Measurements from ENCODE around the gene ORM1.
A peak's percentile ranks its signal among the peaks of the same experiment; 100 is the strongest.

The ORM1 gene

DNA sequence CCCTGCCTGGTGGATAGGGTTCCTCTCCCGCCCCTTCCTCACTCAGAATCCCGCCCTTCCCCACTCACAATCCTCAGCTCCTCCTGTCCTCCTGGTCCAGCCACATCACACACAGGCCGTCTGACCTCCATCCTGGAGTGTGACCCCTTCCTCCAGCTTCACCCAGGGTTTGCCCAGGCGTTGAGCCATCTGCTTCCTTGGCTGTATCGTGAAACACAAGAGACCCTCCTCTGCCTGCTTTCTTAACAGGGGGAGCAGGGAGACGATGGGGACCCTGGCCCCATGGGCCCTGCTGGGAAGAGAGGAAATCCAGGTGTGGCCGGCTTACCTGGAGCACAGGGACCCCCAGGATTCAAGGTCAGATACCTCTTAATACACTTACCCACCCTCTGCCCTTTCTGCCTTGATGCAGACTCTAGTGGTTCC lies 32.3 kb upstream of the ORM1 start:
- H4K20me1 ChIP-seq (ENCODE audit: insufficient read depth, low read length): no peaks in the 10 kb centered on the region
- H3K4me3 ChIP-seq (ENCODE audit: low read length): no peak overlapping the region
- TF ChIP-seq EZH2phosphoT487 (IDR thresholded peaks at IDR 0.05; ENCODE audit: low read length) (no peak), EZH2 (optimal IDR thresholded peaks at IDR 0.05; ENCODE audit: low read depth, low read length) (no peak)
- TF ChIP-seq, protein P1, sequence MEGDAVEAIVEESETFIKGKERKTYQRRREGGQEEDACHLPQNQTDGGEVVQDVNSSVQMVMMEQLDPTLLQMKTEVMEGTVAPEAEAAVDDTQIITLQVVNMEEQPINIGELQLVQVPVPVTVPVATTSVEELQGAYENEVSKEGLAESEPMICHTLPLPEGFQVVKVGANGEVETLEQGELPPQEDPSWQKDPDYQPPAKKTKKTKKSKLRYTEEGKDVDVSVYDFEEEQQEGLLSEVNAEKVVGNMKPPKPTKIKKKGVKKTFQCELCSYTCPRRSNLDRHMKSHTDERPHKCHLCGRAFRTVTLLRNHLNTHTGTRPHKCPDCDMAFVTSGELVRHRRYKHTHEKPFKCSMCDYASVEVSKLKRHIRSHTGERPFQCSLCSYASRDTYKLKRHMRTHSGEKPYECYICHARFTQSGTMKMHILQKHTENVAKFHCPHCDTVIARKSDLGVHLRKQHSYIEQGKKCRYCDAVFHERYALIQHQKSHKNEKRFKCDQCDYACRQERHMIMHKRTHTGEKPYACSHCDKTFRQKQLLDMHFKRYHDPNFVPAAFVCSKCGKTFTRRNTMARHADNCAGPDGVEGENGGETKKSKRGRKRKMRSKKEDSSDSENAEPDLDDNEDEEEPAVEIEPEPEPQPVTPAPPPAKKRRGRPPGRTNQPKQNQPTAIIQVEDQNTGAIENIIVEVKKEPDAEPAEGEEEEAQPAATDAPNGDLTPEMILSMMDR (IDR thresholded peaks at IDR 0.05; ENCODE audit: low read length): no peak
- no peaks in the 10 kb centered on the region for H3K9me2 ChIP-seq (replicated peaks; ENCODE audit: insufficient read depth, low read length)
- no peaks in the 10 kb centered on the region for H3K27me3 ChIP-seq (replicated peaks; ENCODE audit: insufficient read depth, low read length)
- H3K4me2 ChIP-seq (ENCODE audit: low read depth, low read length): no peak overlapping the region
- no peak overlapping the region for H3K27ac ChIP-seq (ENCODE audit: low read length)
- H3K9ac ChIP-seq (ENCODE audit: low read length): no peak overlapping the region
- H3F3A ChIP-seq (ENCODE audit: insufficient read depth, low read length): no peaks in the 10 kb centered on the region
- H3K4me1 ChIP-seq (ENCODE audit: low read length): no peaks in the 10 kb centered on the region
- H3K9me3 ChIP-seq (replicated peaks; ENCODE audit: insufficient read depth, low read length): no peaks in the 10 kb centered on the region
- H3K36me3 ChIP-seq (replicated peaks; ENCODE audit: insufficient read depth, low read length): no peaks in the 10 kb centered on the region
- DNase-seq: no peak
- no peaks in the 10 kb centered on the region for H3K79me2 ChIP-seq (ENCODE audit: low read length)
- no peak overlapping the region for H2AFZ ChIP-seq (ENCODE audit: low read length)

DNA sequence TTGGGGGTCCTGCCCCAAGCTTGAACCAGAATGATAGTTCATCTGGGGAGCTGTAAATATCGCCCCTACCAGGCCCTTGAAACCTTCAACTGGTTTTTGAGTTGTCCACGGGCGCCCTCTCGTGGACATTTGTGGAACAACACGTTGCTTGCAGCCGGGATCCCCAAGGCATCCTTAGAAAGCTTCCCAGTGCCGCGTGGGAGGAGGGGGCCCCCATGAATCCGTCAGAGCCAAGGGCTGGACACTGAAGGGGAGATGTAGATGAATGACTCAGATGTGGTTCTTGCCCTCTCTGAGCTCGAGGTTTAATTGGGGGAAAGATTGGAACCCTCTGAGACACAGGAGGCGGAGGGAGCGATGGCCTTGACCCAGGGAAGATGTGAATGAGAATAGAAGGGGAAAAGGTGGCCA lies 31.8 kb upstream of the ORM1 start:
- H3K79me2 ChIP-seq (ENCODE audit: low read length): no peaks in the 10 kb centered on the region
- H3K9ac ChIP-seq (ENCODE audit: low read length): no peak overlapping the region
- H3F3A ChIP-seq (ENCODE audit: insufficient read depth, low read length): no peaks in the 10 kb centered on the region
- H4K20me1 ChIP-seq (ENCODE audit: insufficient read depth, low read length): no peaks in the 10 kb centered on the region
- no peak overlapping the region for H3K4me2 ChIP-seq (ENCODE audit: low read depth, low read length)
- H3K36me3 ChIP-seq (replicated peaks; ENCODE audit: insufficient read depth, low read length): no peaks in the 10 kb centered on the region
- H2AFZ ChIP-seq (ENCODE audit: low read length): no peak overlapping the region
- no peak overlapping the region for H3K27ac ChIP-seq (ENCODE audit: low read length)
- DNase-seq: peak; percentile 61
- TF ChIP-seq EZH2phosphoT487 (IDR thresholded peaks at IDR 0.05; ENCODE audit: low read length) (no peak), EZH2 (optimal IDR thresholded peaks at IDR 0.05; ENCODE audit: low read depth, low read length) (no peak)
- TF ChIP-seq, protein P1 (IDR thresholded peaks at IDR 0.05; ENCODE audit: low read length): peak; percentile 90
- no peak overlapping the region for H3K4me3 ChIP-seq (ENCODE audit: low read length)
- no peaks in the 10 kb centered on the region for H3K9me3 ChIP-seq (replicated peaks; ENCODE audit: insufficient read depth, low read length)
- H3K9me2 ChIP-seq (replicated peaks; ENCODE audit: insufficient read depth, low read length): no peaks in the 10 kb centered on the region
- H3K27me3 ChIP-seq (replicated peaks; ENCODE audit: insufficient read depth, low read length): no peaks in the 10 kb centered on the region
- no peaks in the 10 kb centered on the region for H3K4me1 ChIP-seq (ENCODE audit: low read length)

DNA sequence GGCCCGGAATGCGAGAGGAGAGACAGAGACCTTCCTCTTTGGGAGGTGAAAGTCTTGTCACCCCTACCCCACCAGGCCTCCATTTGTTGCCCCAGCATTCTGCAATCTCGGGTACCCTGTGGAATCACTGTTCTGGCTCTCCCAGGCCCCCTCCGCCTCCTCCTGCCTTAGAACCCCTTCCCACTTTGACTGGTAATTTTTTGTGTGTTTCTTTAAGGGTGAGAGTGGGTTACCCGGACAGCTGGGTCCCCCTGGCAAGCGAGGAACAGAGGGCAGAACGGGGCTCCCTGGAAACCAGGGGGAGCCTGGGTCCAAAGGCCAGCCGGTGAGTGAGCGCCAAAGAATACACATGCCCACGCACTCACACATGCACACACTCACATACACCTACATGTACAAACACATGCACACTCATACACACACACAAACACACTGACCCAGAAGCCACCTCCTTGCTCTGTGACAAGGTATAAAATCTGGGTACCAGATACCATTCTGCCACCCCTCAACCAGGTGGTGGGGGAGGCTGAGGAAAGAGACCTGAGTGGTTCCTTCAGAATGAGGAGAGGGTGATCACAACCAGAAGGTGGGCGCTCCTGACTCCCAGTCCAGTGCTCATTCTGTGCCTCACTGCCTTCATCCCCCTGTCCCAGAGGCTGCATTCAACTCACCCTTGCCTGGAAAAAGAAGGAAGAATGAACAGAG lies 30.9 kb upstream of the ORM1 start:
- Histone ChIP-seq H3K27me3 (replicated peaks; ENCODE audit: insufficient read depth, low read length) (no peaks in the 10 kb centered on the region), H3K27ac (ENCODE audit: low read length) (no peak overlapping the region), H3K79me2 (ENCODE audit: low read length) (no peaks in the 10 kb centered on the region), H3K9me2 (replicated peaks; ENCODE audit: insufficient read depth, low read length) (no peaks in the 10 kb centered on the region), H3K4me3 (ENCODE audit: low read length) (no peak overlapping the region), H3K4me1 (ENCODE audit: low read length) (no peaks in the 10 kb centered on the region), H2AFZ (ENCODE audit: low read length) (no peak overlapping the region), H4K20me1 (ENCODE audit: insufficient read depth, low read length) (no peaks in the 10 kb centered on the region), H3K36me3 (replicated peaks; ENCODE audit: insufficient read depth, low read length) (no peaks in the 10 kb centered on the region), H3K4me2 (ENCODE audit: low read depth, low read length) (no peak overlapping the region), H3K9ac (ENCODE audit: low read length) (no peak overlapping the region), H3K9me3 (replicated peaks; ENCODE audit: insufficient read depth, low read length) (no peaks in the 10 kb centered on the region), H3F3A (ENCODE audit: insufficient read depth, low read length) (no peaks in the 10 kb centered on the region)
- TF ChIP-seq EZH2 (optimal IDR thresholded peaks at IDR 0.05; ENCODE audit: low read depth, low read length): no peak
- TF ChIP-seq, protein P1 (IDR thresholded peaks at IDR 0.05; ENCODE audit: low read length): no peak
- TF ChIP-seq EZH2phosphoT487 (IDR thresholded peaks at IDR 0.05; ENCODE audit: low read length): no peak
- no peak for DNase-seq
